Hindlimb muscle (tissue), 1 donor: ENCODE results near the gene TBRG4. TPM values are rescaled to one million over a fixed set of nuclear protein-coding genes. Genes with fewer than 3 reads are reported as not detected.

Experiments used
- DNase-seq: peaks from one replicate; pipeline ENCODE4 v3.0.0-alpha.2; 2013
- polyA plus RNA-seq: library from polyadenylated mRNA; unstranded; fragments of 120-200 nt; gene quantifications from one replicate; pipeline ENCODE4 v1.2.1, GENCODE V29; 2013; ENCODE audit not compliant: insufficient read length

TBRG4 gene
- polyA plus RNA-seq, 1 donor, result 37.6 TPM

- DNase-seq, result no peak
Measured at GRCh38 chr7:45053941-45054340, 57.6 kb downstream of the TBRG4 start.

- no peak for DNase-seq
Measured at GRCh38 chr7:45053401-45053800, 58.1 kb downstream of the TBRG4 start.

GRCh38 chr7:45052011-45052410 is 59.5 kb downstream of the TBRG4 start:
- no peak for DNase-seq

- no peak for DNase-seq
Measured at GRCh38 chr7:45050198-45050597, 61.3 kb downstream of the TBRG4 start.

Other genes with a start within 250 kb of the TBRG4 start
- gene PURB, start 226.2 kb downstream of the TBRG4 start, polyA plus RNA-seq, result 35.3 TPM
- 0.59 TPM for gene MYO1G, start 132.7 kb downstream of the TBRG4 start, polyA plus RNA-seq
- gene CCM2, start 111.5 kb downstream of the TBRG4 start, polyA plus RNA-seq, result 41.4 TPM
- gene NACAD, start 22.7 kb downstream of the TBRG4 start, polyA plus RNA-seq, result 4.5 TPM
- gene RAMP3, start 46.1 kb upstream of the TBRG4 start, polyA plus RNA-seq, result 5.6 TPM